Activated CD8-positive, alpha-beta memory T cell treated with anti-CD3 and anti-CD28 coated beads, Interleukin-2, amount 50 U/mL, for 4 hours (primary cell): ENCODE measurements around the gene ZBP1.

ENCODE experiments used
- DNase-seq: peaks from one replicate; pipeline ENCODE4 v3.0.0-alpha.2; 2020

Gene ZBP1

DNA sequence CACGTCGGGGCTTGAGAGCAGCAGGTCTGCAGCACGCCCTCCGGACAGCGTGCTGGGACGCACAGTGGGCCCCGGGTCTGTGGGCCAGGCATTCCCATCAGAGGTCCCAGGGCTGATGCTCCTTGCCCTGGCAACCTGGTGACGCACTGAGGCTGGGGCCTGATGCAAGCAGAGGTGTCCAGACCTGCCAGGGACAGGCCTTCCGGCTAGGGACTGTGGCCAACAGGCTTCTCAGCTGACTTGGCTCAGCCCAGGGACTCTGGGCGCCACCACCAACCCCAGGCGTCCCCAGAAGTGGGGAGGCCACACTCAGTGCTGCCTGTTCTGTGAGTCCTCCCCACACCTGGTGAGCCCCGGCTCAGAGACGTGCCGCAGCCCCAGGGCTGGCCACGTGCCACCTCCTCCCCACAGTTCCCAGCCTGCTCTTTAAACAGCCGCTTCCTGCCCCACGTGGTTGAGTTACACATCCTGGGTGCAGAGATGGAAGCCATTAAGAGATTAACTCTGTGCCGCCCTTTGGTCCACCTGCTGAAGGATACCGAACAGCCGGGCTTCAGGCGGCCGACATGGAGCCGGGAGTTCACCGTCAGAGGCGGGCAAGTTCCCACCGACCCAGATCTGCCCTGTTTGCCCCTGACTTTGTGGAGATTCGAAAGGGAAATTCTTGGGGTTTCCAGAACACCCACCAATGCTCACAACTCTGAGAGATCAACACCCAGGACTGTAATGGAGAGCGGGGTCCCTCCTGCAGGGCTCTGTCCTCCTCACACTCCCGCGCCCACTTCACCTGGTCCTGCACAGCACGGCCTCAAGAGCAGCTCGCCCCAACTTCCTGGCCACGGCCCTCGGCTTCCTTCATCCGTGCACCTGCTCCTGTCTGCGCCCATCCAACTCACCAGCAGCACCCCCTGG lies 37.6 kb upstream of the ZBP1 start:
- DNase-seq, result peak; percentile 49

DNA sequence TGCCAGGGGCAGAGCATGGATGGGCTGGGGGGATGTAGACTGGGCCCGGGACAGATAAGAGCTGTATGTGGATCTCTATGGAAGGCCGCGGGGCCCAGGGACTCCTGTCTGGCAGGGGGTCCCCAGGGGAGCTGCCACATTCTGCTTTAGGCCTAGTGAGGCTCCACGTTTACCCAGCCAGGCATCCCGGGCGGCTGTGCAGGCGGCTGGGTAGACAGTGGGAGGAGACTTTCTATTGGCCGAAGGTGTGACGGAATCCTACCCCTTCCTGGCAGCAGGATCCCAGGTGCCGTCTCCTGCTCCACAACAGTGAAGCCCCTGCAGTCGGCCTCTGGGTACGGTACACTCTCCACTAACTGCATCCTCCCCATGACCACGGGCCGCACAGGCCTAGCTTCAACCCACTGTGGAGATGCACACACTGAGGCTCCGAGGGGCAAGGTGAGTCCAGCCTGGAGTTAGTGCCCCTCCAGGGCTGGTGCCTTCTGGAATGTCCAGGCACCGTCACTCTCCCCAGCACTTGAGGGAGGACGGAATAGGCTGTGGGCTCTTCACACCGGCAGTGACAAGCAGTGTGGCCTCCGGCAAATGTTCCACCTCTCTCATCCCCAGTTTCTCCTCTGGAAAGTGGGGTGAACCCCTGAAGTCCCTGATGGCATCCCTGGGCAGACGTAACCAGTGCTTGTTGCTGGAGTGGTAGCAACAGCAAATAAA lies 36.8 kb upstream of the ZBP1 start:
- DNase-seq, result peak; percentile 11

DNA sequence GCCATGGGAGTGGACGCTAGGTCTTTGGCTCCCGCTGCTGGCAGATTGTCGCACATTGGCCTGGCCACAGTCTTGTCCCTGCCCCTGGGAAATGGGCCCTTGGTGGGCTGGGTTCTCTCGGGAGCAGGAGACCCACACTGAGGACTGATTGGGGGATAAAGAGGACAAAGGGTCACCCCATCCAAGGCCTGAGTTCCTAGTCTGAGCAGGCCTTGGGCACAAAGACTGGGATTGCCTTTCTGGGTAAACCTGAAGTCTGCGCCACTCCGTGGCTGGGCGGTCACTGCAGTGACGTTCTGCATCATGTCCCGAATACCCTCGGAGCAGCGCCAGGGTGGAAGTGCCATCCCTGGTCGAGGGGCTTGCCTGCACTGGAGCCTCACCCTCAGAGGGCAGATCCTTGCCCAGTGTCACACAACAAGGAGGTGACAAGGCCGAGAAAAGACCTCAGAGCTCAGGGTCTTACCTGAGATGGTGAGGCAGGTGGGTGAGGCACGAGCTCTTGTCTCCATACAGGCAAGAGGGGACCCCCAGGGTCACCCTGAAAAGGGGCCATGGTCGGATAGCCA lies 36.1 kb upstream of the ZBP1 start:
- DNase-seq, result peak; percentile 11

DNA sequence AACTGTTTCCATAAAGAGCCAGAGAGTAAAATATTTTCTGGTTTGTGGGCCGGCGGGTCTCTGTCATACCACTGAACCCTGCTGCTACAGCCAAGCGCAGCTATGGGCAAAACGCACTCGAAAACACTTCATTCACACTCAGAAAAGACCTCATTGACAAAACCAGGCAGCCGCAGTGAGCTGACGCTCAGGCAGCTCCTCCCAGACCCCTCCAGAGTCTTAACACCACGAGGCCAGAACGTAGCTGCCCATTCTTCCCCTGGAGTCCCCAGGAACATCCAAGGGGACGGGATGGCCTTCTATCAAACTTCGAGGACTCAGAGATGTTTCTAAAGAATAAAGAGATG lies 35.6 kb upstream of the ZBP1 start:
- DNase-seq, result peak; percentile 10

DNA sequence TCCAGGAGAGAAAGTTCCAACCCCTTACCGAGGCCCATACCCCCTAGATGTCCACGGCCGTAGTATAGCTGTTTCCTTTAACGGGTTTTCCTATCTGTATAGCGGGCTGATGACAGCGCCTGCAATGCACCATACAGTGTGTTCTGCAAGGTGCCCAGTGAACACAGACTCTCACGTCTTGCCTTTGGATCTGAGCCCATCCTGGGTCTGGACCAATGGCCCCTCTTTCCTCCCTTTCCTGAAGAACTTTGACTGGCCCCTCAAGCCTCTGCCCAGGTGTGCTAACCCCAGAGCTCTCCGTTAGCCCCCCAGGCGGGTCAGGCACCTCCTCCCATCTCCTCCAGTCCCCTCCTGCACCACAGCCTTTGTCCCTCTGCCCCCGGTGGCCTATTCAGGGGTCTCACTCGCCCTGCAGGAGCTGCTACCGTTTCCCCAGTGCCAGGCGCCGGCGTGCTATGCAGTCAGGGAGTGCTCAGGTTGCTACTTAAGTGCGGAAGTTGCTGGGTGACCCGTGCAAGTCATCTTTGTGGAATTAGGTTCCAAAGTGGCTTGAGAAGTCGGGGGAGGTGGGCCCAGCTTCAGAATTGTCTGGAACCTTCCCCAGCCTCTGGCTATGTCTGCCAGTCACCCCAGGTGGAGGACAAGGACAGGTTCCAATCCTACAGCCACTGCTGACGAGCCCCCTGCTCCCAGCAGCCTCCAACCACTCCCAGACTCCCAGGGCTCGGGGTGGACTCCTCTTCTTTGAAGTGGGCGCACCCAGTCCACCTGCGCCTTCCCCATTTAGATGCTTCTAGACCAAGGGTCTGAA lies 35.0 kb upstream of the ZBP1 start:
- DNase-seq, result peak; percentile 14

DNA sequence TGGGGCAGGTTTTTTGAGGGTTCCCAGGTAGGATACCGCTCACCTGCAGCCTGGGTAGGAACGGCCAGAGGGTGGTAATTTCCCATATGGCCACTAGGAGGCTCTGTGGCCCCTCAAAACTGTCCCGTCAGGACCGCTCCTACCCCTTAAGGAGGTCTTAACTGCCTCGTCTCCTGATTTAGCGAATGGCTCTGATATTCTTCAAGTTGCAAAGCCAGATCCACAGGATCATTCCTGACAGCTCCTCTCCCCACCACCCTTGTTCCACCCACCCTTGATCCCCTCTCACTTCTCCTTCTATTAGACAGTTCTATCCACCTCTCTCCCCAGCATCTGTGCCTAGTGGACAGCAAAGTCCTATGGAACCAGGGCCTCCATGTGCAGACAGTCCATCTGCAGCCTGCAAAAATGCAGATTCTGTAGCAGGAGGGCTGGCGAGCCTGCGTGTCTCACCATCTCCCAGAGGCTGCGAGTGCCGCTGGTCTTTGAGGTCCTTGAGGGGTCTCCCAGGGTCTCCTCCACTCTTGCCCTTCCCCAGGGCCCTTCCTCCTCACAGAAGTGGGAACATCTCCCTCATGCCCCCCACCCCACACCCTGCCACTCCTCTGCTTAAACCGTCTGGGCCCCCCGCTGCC lies 34.3 kb upstream of the ZBP1 start:
- peak; percentile 68 for DNase-seq

DNA sequence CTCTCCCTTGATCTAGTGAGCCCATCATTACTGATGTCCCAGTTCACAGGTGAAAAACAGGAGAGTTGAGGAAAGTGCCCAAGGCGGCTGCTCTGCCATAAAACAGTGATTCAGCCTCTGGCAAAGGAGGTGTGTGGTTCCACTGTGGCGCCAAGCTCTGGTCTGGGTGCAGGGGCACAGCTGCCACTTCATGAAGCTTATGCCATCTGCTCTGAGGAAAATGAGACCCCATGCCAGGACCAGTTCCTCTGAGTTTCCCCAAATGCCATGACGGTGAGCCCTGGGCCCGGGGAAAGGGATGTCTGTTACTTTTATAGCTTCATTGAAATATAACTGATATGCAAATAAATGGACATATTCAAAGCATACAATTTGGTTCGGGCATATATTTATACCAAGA lies 33.7 kb upstream of the ZBP1 start:
- no peak for DNase-seq

DNA sequence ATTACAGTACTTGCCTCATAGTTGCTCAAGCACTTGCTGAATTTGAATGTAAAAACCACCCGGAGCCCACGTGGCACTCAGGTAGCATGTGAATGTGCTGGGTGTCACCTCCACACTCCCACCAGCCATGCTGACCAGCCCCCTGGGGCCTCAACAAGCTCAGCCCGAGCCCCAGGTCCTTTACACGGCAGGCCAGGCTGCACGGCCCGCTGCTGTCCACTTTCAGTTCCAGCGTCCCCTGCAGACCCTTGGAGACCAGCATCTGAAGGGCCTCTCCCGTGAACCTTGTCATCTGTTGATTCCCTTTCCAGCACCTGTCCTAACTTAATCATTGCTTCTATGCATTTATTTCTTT lies 33.3 kb upstream of the ZBP1 start:
- peak; percentile 13 for DNase-seq

DNA sequence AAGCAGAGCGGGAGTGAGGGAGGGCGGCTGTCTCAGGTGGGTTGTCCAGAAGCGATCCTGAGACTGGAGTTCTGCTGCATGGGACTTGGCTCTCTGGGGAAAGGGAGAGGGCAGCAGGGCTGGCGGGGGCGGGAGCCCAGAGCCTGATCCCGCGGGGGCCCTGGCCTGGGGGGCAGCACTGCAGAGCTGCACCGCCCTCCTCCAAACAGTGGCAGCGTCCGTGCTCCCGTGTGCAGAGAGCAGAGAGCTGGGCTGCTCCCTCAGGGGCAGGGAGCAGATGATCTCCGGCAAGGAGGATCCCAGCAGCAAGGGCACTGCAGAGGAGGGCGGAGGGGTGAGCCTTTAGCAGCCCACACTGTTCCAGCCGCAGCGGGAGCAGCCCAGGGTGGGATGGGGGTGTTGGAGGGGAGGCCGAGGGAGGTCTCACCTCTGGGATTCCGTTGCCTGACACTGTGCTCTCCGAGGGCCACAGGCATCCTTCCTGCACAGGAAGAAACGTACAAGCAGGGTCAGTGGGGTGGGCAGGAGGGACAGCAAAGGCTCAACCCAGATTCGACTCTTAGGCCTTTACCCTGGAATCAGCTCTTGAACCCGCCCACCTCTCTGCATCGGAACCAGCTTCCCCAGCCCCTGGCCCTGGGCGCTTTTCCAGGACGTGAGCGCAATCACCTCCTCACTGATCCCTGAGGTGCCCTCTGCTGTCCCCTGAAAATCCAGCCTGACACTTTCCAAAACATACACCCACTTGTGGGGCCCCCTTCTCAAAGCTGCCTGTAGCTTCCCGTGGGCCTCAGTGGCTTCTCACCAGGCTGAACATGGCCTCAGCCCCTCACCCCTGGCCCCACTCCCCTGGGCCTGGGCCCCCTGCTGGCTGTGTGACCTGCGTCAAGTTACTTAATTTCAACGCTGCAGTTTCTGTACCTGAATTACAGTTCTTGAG lies 32.6 kb upstream of the ZBP1 start:
- DNase-seq, result peak; percentile 13

DNA sequence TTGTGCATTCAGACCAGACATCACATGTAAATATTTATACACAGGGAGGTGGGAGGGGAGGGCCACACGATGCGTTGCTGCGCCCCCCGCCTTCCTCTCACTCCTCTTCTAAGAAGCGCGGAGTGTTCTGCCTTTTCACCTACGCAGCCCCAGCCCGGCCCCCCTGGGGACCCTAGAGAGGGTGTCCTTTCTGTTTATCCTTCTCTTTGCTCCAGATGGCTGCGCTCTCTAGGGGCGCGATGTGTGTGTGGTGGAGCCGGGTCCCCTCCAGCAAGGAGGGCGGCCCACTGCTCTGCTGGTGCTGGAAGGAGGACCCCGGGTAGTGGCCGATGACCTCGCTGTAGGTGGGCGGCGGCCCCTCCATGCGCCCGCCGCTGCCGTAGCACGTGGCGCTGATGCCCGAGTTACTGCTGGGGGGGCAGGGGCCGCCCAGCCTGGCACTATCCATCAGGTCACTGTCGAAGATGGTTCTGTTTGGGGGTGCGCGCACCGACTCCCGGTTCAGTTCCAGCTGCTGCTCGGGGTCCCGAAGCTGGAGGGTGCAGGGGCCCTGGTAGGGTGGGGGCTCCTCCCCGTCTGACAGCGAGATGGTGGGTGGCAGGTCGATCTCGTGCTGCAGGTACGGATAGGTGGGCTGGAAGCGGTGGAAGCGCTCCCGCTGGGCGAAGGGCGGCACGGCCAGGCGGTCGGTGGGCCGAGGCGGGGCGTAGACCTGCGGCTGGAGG lies 31.8 kb upstream of the ZBP1 start:
- DNase-seq, result peak; percentile 13

DNA sequence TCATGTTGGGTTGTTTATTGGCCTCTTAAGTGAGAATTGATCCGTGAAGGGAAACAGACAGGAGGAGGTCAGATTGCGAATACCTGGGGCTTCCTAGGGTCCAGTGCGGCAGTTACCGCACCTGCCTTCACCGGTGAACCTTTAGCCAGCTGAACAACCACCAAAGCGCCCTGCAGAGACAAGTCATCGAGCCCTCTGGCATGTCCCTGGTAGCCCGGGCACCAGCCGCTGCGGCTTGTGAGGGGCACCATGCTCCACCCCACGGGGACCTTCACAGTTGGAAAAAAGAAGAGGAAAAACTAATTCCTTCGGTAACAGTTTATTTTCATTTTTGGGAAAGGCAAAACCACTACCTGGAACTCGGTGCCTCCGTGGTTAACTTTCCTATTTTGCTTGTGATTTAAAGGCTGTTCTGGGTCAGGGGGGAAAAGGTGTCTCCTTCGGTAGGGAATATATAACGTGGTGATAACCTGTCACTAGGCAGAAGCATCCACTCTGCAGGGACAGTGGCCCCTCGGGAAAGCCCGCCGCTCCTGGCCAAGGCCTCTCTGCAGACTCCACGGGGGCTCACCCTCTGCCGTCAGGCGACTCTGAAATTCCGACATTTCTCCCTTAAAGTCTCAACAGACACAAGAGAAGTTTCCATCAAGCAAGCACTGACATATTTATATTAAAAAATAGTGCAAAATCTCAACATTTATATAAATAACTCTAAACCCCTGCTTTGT lies 30.7 kb upstream of the ZBP1 start:
- peak; percentile 10 for DNase-seq

DNA sequence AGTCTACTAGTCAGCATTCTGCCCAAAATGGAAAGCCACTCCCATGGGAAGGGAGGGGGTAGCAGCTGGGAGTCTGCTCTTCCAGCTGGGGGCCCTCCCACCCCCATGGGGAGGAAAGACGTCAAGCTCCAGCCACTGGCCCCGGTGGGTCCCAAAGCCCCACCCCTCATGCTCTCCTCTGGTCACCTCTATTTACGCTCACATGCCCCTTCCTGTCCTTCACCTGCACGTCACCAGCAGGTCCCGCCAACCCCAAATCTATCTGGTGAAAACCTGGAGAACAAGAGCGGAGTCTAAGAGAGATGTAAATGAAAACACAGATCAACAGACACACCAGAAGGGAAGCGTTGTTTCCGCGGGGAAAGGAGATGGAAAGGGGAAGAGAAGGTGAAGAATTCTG lies 30.0 kb upstream of the ZBP1 start:
- DNase-seq, result peak; percentile 8

DNA sequence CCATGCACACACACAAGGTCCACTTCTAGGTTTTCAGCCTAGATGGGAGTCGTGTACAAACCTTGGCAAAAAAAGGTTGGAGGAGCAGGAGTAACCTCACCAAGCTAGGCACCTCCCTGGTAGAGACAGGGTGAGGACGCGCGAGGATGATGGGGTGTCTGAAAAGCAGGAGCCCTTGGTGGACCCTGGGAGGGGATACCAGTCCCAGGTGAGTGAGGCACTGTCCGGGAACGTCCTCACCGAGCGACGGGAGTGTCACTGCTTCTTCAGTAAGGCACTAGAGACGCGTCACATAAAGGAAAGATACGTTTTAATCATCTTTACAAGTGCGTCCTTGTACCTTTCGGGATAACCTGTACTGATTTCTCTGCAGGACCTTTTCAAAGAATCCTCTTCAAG lies 29.4 kb upstream of the ZBP1 start:
- no peak for DNase-seq

DNA sequence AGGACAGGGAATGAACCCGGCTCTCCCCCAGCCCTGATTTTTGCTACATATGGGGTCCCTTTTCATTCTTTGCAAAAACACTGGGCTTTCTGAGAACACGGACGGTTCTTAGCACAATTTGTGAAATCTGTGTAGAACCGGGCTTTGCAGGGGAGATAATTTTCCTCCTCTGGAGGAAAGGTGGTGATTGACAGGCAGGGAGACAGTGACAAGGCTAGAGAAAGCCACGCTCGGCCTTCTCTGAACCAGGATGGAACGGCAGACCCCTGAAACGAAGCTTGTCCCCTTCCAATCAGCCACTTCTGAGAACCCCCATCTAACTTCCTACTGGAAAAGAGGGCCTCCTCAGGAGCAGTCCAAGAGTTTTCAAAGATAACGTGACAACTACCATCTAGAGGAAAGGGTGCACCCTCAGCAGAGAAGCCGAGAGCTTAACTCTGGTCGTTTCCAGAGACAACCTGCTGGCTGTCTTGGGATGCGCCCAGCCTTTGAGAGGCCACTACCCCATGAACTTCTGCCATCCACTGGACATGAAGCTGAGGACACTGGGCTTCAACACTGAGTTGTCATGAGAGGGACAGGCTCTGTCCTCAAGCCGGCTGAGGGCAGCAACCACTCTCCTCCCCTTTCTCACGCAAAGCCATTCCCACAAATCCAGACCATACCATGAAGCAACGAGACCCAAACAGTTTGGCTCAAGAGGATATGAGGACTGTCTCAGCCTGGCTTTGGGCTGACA lies 28.8 kb upstream of the ZBP1 start:
- DNase-seq, result peak; percentile 1

DNA sequence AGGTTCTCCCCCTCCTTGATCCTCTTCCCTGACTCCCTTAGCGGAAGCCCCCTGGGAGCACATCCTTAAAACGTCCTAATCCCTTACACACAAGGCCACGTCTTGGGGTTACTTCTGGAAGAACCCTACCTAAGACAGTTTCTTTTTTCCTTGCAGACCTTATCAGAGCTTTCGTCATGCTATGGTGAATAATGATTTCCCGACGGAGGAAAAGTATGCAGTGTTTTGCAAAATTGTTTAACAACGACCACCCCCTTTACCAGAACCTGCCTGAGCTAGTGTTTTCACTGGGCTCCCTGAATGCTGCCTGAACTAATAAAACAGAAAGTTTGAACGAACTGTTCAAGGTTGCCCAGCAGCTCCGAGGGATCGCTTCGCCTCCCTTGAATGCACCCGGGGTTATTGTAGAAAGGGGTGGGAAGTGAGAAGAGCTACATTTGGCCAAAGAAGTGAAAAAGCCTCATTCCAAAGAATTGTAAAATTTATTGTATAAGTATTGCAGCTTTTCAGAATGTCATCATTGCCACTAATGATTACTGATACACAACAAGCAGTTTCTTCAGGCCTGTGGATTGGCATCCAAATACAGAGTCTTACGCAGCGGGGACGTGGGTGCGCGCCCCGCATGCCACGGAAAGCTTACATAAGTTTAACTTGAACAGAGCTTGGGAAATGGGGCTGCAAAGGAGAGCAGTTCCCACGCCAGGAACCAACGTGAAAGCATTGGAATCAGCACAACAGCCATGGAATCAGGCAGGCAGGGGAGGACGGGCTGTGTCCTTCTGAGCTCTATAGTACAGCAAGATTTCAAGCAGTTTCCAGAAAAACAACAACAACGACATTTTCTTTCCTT lies 27.9 kb upstream of the ZBP1 start:
- DNase-seq, result no peak

DNA sequence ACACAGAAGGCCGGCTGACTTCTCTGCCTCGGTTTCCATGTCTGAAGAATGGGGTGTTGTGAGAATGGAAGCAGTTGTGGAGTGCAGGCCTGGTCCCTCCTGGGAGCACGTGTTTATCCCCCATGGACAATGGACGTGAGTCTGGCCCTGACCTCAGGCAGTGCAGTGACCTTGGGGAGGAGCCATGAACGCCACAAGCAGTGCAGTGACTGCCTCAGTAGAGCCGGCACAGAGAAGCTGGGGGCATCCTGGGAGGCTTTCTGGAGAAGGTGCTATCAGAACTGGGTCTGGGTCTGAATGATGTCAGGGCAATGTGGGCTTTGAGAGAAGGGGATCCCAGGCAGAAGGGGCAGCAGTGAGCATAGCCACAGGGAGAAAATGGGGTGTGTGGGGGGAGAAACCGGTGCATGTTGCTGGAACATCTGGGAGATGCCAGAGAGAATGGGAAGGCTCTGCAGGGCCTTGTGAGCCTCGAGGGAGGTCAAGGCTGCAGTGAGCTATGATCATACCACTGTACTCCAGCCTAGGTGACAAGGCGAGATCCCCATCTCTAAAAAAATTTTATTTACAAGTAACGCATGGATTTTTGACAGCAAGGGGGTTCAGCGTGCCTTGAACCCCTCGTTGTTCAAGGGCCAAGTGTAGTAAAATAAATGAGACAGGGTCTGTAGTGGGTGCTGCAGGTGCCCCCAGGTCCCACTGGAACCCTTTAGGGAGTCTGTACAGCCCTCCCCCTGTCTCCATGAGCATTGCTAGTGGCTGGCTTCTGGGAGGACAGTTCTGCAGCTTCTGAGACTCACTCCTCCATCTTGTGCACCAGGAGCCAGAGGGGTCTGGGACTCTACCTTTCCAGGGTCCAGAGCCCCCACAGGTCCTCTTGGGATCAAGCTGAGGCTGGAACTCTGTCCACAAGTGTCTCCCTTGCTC lies 27.0 kb upstream of the ZBP1 start:
- no peak for DNase-seq

DNA sequence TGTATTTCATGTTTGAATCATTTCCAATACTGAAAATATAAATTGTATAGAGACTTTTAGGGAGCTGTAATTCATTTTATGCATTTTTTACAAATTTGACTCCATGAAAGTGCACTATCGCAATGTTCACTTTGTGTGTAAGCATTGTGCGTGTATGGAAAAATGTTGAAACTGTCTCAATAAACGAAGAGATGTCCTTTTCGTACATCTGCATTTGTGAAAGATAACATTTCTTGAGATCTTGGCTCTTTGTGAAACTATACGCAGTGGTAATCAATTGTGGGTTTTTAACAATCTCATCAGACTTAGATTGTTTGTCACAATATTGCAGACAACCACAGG lies 18.6 kb upstream of the ZBP1 start:
- DNase-seq, result no peak
